Adrenal gland (tissue), 5 donors: ENCODE data around the gene NBL1.

Source experiments
- CTCF ChIP-seq, 6 experiments: fragments of 450-650 bp in 4 of 6; fragments of 200-600 bp in 2 of 6; sonication (generic) in 1 of 6; IDR thresholded peaks; 1 replicate in 5 of 6; 2 replicates in 1 of 6; pipeline versions ENCODE4 v1.5.1 to v1.8.0; 2016 to 2021; ENCODE audit warnings: antibody characterized with exemption in 6 of 6, mild to moderate bottlenecking in 2 of 6, moderate library complexity in 1 of 6
- POLR2A ChIP-seq, 2 donors: fragments of 450-650 bp; IDR thresholded peaks; one replicate each; pipeline ENCODE4 v1.6.1; 2017; ENCODE audit warnings: antibody characterized with exemption in 2 of 2, mild to moderate bottlenecking in 2 of 2, moderate library complexity in 1 of 2
- donor health status: DM: no; HTN: no; CAD: no.

DNA sequence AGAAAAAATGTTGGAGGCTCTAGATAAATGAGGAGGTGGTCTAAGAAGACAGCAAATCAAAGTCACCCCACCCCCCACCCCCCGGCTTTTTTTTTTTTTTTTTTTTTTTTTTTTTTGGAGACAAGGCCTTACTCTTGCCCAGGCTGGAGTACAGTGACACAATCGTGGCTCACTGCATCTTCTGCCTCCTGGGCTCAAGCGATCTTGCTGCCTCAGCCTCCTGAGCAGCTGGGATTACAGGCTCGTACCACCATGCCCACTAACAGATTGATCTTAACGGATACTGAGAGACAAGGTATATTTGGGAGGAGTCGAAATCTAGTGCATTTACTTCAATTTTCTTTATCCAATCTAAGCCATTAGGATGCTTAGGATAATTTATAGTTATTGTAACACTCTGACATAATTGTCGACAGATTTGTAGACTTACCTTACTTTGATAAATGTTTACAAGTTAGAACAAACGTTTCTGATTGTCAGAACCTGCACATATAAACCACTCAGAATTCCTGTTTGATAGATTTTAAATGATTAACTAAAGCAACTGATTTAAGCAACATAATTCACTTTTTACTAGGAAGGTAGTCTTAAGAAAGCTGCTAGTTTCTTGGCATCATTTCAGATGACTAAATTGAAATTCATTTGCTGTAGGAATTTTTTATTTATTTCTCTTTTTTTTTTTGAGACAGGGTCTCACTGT lies 33.7 kb upstream of the NBL1 start:
- TF ChIP-seq CTCF (IDR thresholded peaks at IDR 0.05) (no peak), POLR2A (IDR thresholded peaks at IDR 0.05) (no peak)
